ENCODE data around the gene PRG2. TPM values are rescaled to one million over a fixed set of nuclear protein-coding genes. Genes with fewer than 3 reads are reported as not detected.
"Not testable (repeated sequence)": the region's sequence is repeated elsewhere in the genome, so short reads cannot be mapped to it uniquely, and the experiment has no call there.

Gene PRG2
- total RNA-seq, 2 experiments from 2014 or later = 1.0 TPM; not detected in 1

GRCh38 chr11:57380975-57381374, 9.5 kb downstream of the PRG2 start, which contains the start of gene PRG3:
PRG3 (minus strand) TSS chr11:57381150; CDS start chr11:57380708, 442 bp downstream.
- ChIA-PET CTCF (no interaction called here), POLR2A (no interaction called here)

GRCh38 chr11:57379732-57380131, 10.7 kb downstream of the PRG2 start:
- POLR2A ChIA-PET = no interaction called here
- CTCF ChIA-PET = no interaction called here

- CTCF ChIA-PET = no interaction called here
Measured at GRCh38 chr11:57378186-57378585, 12.3 kb downstream of the PRG2 start.

GRCh38 chr11:57377107-57377506, 13.3 kb downstream of the PRG2 start:
- CTCF ChIA-PET = no interaction called here
- POLR2A ChIA-PET = no interaction called here

More at GRCh38 chr11:57378186-57378585, 12.3 kb downstream of the PRG2 start:
- POLR2A ChIA-PET = no interaction called here

- POLR2A ChIA-PET = no interaction called here
- CTCF ChIA-PET = no interaction called here
Measured at GRCh38 chr11:57376095-57377090, 14.1 kb downstream of the PRG2 start.

GRCh38 chr11:57375490-57375889, 15.0 kb downstream of the PRG2 start:
- ChIA-PET POLR2A (no interaction called here), CTCF (no interaction called here)

- ChIA-PET POLR2A (no interaction called here), CTCF (no interaction called here)
Measured at GRCh38 chr11:57374966-57375365, 15.5 kb downstream of the PRG2 start.

- CTCF ChIA-PET = no interaction called here
- POLR2A ChIA-PET = no interaction called here
Measured at GRCh38 chr11:57373146-57373545, 17.3 kb downstream of the PRG2 start.

- ChIA-PET CTCF (no interaction called here), POLR2A (no interaction called here)
Measured at GRCh38 chr11:57370941-57371340, 19.5 kb downstream of the PRG2 start.

- ChIA-PET POLR2A (no interaction called here), CTCF (no interaction called here)
Measured at GRCh38 chr11:57370251-57370650, 20.2 kb downstream of the PRG2 start.

GRCh38 chr11:57368845-57369232, 21.6 kb downstream of the PRG2 start:
- CTCF ChIA-PET = interaction anchor here (1.7 kb wide), 1 partner anchor 88 kb away, joined by 4 read pairs; no protein-coding TSS in a partner anchor

GRCh38 chr11:57368106-57368844, 22.2 kb downstream of the PRG2 start:
- POLR2A ChIA-PET = no interaction called here
- CTCF ChIA-PET = interaction anchor here (1.7 kb wide), 1 partner anchor 89 kb away, joined by 4 read pairs; no protein-coding TSS in a partner anchor

More at GRCh38 chr11:57368845-57369232, 21.6 kb downstream of the PRG2 start:
- POLR2A ChIA-PET = no interaction called here

- ChIA-PET POLR2A (no interaction called here), CTCF (no interaction called here)
Measured at GRCh38 chr11:57364851-57365660, 25.4 kb downstream of the PRG2 start.

GRCh38 chr11:57363131-57364080, 27.0 kb downstream of the PRG2 start:
- POLR2A ChIA-PET = no interaction called here
- CTCF ChIA-PET = interaction anchor here (0.8 kb wide), 1 partner anchor 18 kb away, joined by 3 read pairs; no protein-coding TSS in a partner anchor

GRCh38 chr11:57361926-57362325, 28.5 kb downstream of the PRG2 start:
- POLR2A ChIA-PET = no interaction called here
- CTCF ChIA-PET = interaction anchor here (1.9 kb wide), 1 partner anchor 97 kb away, joined by 4 read pairs; no protein-coding TSS in a partner anchor

GRCh38 chr11:57361420-57361819, 29.0 kb downstream of the PRG2 start:
- CTCF ChIA-PET = interaction anchor here (1.9 kb wide), 1 partner anchor 97 kb away, joined by 4 read pairs; no protein-coding TSS in a partner anchor
- POLR2A ChIA-PET = not testable (repeated sequence)

GRCh38 chr11:57360991-57361390, 29.5 kb downstream of the PRG2 start:
- POLR2A ChIA-PET = no interaction called here
- CTCF ChIA-PET = interaction anchor here (1.9 kb wide), 1 partner anchor 98 kb away, joined by 4 read pairs; no protein-coding TSS in a partner anchor

GRCh38 chr11:57359896-57360690, 30.4 kb downstream of the PRG2 start:
- ChIA-PET POLR2A (no interaction called here), CTCF (interaction anchor here (1.2 to 1.3 kb wide), 2 partner anchors 11 to 123 kb away, joined by 4 to 5 read pairs; no protein-coding TSS in a partner anchor)

Data from activated CD8-positive, alpha-beta memory T cell treated with anti-CD3 and anti-CD28 coated beads for 36 hours (primary cell).